ENCODE measurements around the gene EME1. TPM values are rescaled to one million over a fixed set of nuclear protein-coding genes. Genes with fewer than 3 reads are reported as not detected.
"Not testable (repeated sequence)": the region's sequence is repeated elsewhere in the genome, so short reads cannot be mapped to it uniquely, and the experiment has no call there.

The EME1 gene
- total RNA-seq, 4 donors from 2014 or later, result 0.53 to 23.1 (median 1.9) TPM

GRCh38 chr17:50426472-50426782, 53.4 kb downstream of the EME1 start:
- Histone ChIP-seq H3K9me3 (no peaks in the 10 kb centered on the region), H3K36me3 (no peaks in the 10 kb centered on the region), H3K27me3 (no peaks in the 10 kb centered on the region), H3K4me3 (peak overlapping the region; percentile 60 to 85 (median 76)), H3K4me1 (peaks cover 0 to 42% (median 14%) of the 10 kb centered on the region in 4 donors), H3K27ac (peak overlapping the region; percentile 73 to 91 (median 83))
- DNase-seq, result no peak
- TF ChIP-seq POLR2A (IDR thresholded peaks at IDR 0.05), result no peak
- TF ChIP-seq CTCF (IDR thresholded peaks at IDR 0.05), result no peak

GRCh38 chr17:50426814-50427787, 54.1 kb downstream of the EME1 start:
- Histone ChIP-seq H3K27ac (peak overlapping the region; percentile 73 to 91 (median 83)), H3K9me3 (no peaks in the 10 kb centered on the region), H3K36me3 (no peaks in the 10 kb centered on the region), H3K27me3 (no peaks in the 10 kb centered on the region), H3K4me3 (peak overlapping the region; percentile 60 to 85 (median 76)), H3K4me1 (peaks cover 0 to 41% (median 14%) of the 10 kb centered on the region in 4 donors)
- peak in 2 of 3 donors; percentile 62 to 71 for DNase-seq
- TF ChIP-seq POLR2A (IDR thresholded peaks at IDR 0.05) (peak; percentile 25), CTCF (IDR thresholded peaks at IDR 0.05) (peak in 1 of 6 experiments; percentile 26)

- H3K4me3 ChIP-seq, result peak overlapping the region in 1 of 4 donors; percentile 21
- H3K9me3 ChIP-seq, DNase-seq, H3K36me3 ChIP-seq, H3K27me3 ChIP-seq: not testable (repeated sequence)
- H3K4me1 ChIP-seq, result peaks cover 0 to 41% (median 14%) of the 10 kb centered on the region in 4 donors
- peak overlapping the region in 2 of 4 donors; percentile 82 to 84 for H3K27ac ChIP-seq
Observed at GRCh38 chr17:50428126-50428525, 55.1 kb downstream of the EME1 start.

- Histone ChIP-seq H3K4me3 (peak overlapping the region in 1 of 4 donors; percentile 13), H3K27me3 (no peaks in the 10 kb centered on the region), H3K9me3 (no peaks in the 10 kb centered on the region), H3K27ac (peak overlapping the region in 2 of 4 donors; percentile 82 to 84), H3K36me3 (peaks cover 0 to 5% (median 0%) of the 10 kb centered on the region in 3 donors), H3K4me1 (peaks cover 0 to 41% (median 14%) of the 10 kb centered on the region in 4 donors)
- TF ChIP-seq CTCF (IDR thresholded peaks at IDR 0.05), result no peak
- TF ChIP-seq POLR2A (IDR thresholded peaks at IDR 0.05), result peak in 1 of 2 donors; percentile 24
- DNase-seq, result peak in 2 of 3 donors; percentile 61 to 73
Observed at GRCh38 chr17:50428831-50429424, 55.9 kb downstream of the EME1 start.

GRCh38 chr17:50429793-50430192, 56.8 kb downstream of the EME1 start:
- no peaks in the 10 kb centered on the region for H3K27me3 ChIP-seq
- peaks cover 0 to 5% (median 0%) of the 10 kb centered on the region in 3 donors for H3K36me3 ChIP-seq
- no peak for TF ChIP-seq POLR2A (IDR thresholded peaks at IDR 0.05)
- TF ChIP-seq CTCF (IDR thresholded peaks at IDR 0.05), result no peak
- peaks cover 0 to 37% (median 14%) of the 10 kb centered on the region in 4 donors for H3K4me1 ChIP-seq
- no peak for DNase-seq
- H3K9me3 ChIP-seq, result no peaks in the 10 kb centered on the region
- no peak overlapping the region for H3K27ac ChIP-seq
- no peak overlapping the region for H3K4me3 ChIP-seq

Small RNAs within 50 kb of the gene (small RNA-seq; reads per million reads assigned to genes)
- gene RF00019, result 0 reads per million in 2 donors

Other genes with a start within 250 kb of the EME1 start
- gene SAMD14, start 243.1 kb upstream of the EME1 start, total RNA-seq, result 1 to 10 TPM in 2 of 4 donors, under 1 TPM in 2; 0.53 to 2.5 (median 1.0) TPM
- 10 to 100 TPM; 18.0 to 40.4 (median 32.9) TPM for gene PPP1R9B, start 222.6 kb upstream of the EME1 start, total RNA-seq
- 1 to 10 TPM in 3 of 4 donors, not detected in 1; 2.9 to 3.5 (median 3.5) TPM for gene SGCA, start 207.2 kb upstream of the EME1 start, total RNA-seq
- 100 to 1,000 TPM in 1 of 4 donors, 10 to 100 TPM in 3; 11.3 to 287 (median 31.9) TPM for gene COL1A1, start 171.6 kb upstream of the EME1 start, total RNA-seq
- 10 to 100 TPM in 3 of 4 donors, under 1 TPM in 1; 0.83 to 86.0 (median 50.6) TPM for gene TMEM92, start 98.8 kb upstream of the EME1 start, total RNA-seq
- 10 to 100 TPM; 17.7 to 41.3 (median 27.1) TPM for gene XYLT2, start 27.1 kb upstream of the EME1 start, total RNA-seq
- 10 to 100 TPM; 14.0 to 72.8 (median 64.4) TPM for gene MRPL27, start within 50 bp of the EME1 start, total RNA-seq
- gene LRRC59, start 24.3 kb downstream of the EME1 start, total RNA-seq, result 10 to 100 TPM; 57.0 to 89.1 (median 73.2) TPM
- gene ACSF2, start 53.0 kb downstream of the EME1 start, total RNA-seq, result 100 to 1,000 TPM; 143 to 278 (median 189) TPM
- 10 to 100 TPM in 2 of 4 donors, 1 to 10 TPM in 2; 7.4 to 24.6 (median 14.7) TPM for gene CHAD, start 95.7 kb downstream of the EME1 start, total RNA-seq
- gene RSAD1, start 105.6 kb downstream of the EME1 start, total RNA-seq, result 10 to 100 TPM; 24.3 to 53.4 (median 39.5) TPM
- 1 to 10 TPM in 1 of 4 donors, under 1 TPM in 1, not detected in 2; 0.53 to 1.1 TPM for gene MYCBPAP, start 135.2 kb downstream of the EME1 start, total RNA-seq
- gene EPN3, start 159.5 kb downstream of the EME1 start, total RNA-seq, result 10 to 100 TPM in 2 of 4 donors, 1 to 10 TPM in 2; 3.0 to 17.3 (median 13.0) TPM
- gene SPATA20, start 173.9 kb downstream of the EME1 start, total RNA-seq, result 100 to 1,000 TPM in 3 of 4 donors, 10 to 100 TPM in 1; 75.1 to 125 (median 110) TPM
- gene CACNA1G, start 187.5 kb downstream of the EME1 start, total RNA-seq, result not detected